ENCODE results near the gene GRIK5.

- TF ChIP-seq EZH2 (IDR thresholded peaks at IDR 0.05; ENCODE audit: borderline replicate concordance, low read depth, low read length, severe bottlenecking) (no peak), CTCF (IDR thresholded peaks at IDR 0.05; ENCODE audit: borderline replicate concordance, extremely low read depth, low read length, poor library complexity, severe bottlenecking) (no peak)
Observed at GRCh38 chr19:42057846-42058245, 12.2 kb downstream of the GRIK5 start.
